Spleen (tissue), 7 donors: ENCODE measurements around the gene WDR41.

Source experiments
- CTCF ChIP-seq, 11 experiments: fragments of 200-600 bp in 7 of 11; fragments of 450-650 bp in 4 of 11; sonication (generic) in 4 of 11; IDR thresholded peaks in 8 of 11; conservative IDR thresholded peaks in 3 of 11; 1 replicate in 7 of 11; 2 replicates in 4 of 11; pipeline versions ENCODE4 v1.4.0 to v1.8.0; 2016 to 2021; ENCODE audit warnings: antibody characterized with exemption in 11 of 11, inconsistent platforms in 4 of 11, mild to moderate bottlenecking in 1 of 11
- POLR2A ChIP-seq, 3 donors: fragments of 450-650 bp; IDR thresholded peaks; one replicate each; pipeline ENCODE4 v1.5.1; 2017; ENCODE audit warnings: antibody characterized with exemption in 3 of 3, mild to moderate bottlenecking in 1 of 3
- POLR2AphosphoS5 ChIP-seq, 3 donors: sonication (generic); formaldehyde crosslinking; IDR thresholded peaks; one replicate each; pipeline ENCODE4 v1.5.1; 2017; ENCODE audit warnings: antibody characterized with exemption in 3 of 3
- donor health status: DM: no; HTN: no; CAD: no; lungs with moderate emphysema.
- donor health status: DM: no; HTN: no; CAD: no.
- donor health status: DM: no; HTN: no; CAD: no.

- no peak for TF ChIP-seq CTCF (IDR thresholded peaks at IDR 0.05 in 8 of 11, conservative IDR thresholded peaks at IDR 0.05 in 3 of 11)
- TF ChIP-seq POLR2A (IDR thresholded peaks at IDR 0.05) = no peak
- TF ChIP-seq POLR2AphosphoS5 (IDR thresholded peaks at IDR 0.05) = no peak
Observed at GRCh38 chr5:77407152-77407551, 85.0 kb downstream of the WDR41 start.
